H1 (cell line): ENCODE measurements around the gene C3orf18. TPM values are rescaled to one million over a fixed set of nuclear protein-coding genes. Genes with fewer than 3 reads are reported as not detected.
A peak's percentile ranks its signal among the peaks of the same experiment; 100 is the strongest.
"Not testable (repeated sequence)": the region's sequence is repeated elsewhere in the genome, so short reads cannot be mapped to it uniquely, and the experiment has no call there.

ENCODE experiments used
- CTCF ChIA-PET: fragments of 300-600 bp; sonication (Branson Sonifier 250); formaldehyde crosslinking; loops from one replicate; lab custom pipeline; 2021; ENCODE audit not compliant: partially characterized antibody; lab: Charles Lee
- POLR2A ChIA-PET: fragments of 300-600 bp; sonication (Branson Sonifier 250); formaldehyde crosslinking; loops from one replicate; lab custom pipeline; 2021; ENCODE audit warnings: inconsistent platforms; ENCODE audit not compliant: partially characterized antibody; lab: Charles Lee
- DNase-seq, 2 experiments: peaks; one replicate each; pipeline versions ENCODE4 v3.0.0 to v3.0.0-alpha.2; 2010 to 2022; ENCODE audit warnings: low spot score in 2 of 2, low read depth in 1 of 2, mixed read lengths in 1 of 2
- FAIRE-seq: peaks from 2 replicates; lab custom pipeline; 2011; peaks lifted over from hg19 to GRCh38; lab: Jason Lieb, UNC
- H2AFZ ChIP-seq: 2 replicates; pipeline ENCODE4 v1.8.1; 2012; ENCODE audit warnings: low read length, inconsistent platforms
- H2AK5ac ChIP-seq: 2 replicates; pipeline ENCODE4 v1.6.1; 2013; ENCODE audit warnings: low read depth, low read length
- H2BK120ac ChIP-seq: replicated peaks from 2 replicates; pipeline ENCODE3; 2013; ENCODE audit warnings: low read depth, low read length, inconsistent platforms
- H2BK12ac ChIP-seq: 2 replicates; pipeline ENCODE4 v1.6.1; 2013; ENCODE audit warnings: low read depth, low read length
- H2BK15ac ChIP-seq: 2 replicates; pipeline ENCODE4 v1.6.1; 2013; ENCODE audit warnings: low read length
- H2BK20ac ChIP-seq: 2 replicates; pipeline ENCODE4 v1.6.1; 2013; ENCODE audit warnings: low read length
- H2BK5ac ChIP-seq: 2 replicates; pipeline ENCODE4 v1.6.1; 2013; ENCODE audit warnings: low read depth, low read length
- H3K14ac ChIP-seq: 2 replicates; pipeline ENCODE4 v1.6.1; 2013; ENCODE audit warnings: inconsistent platforms; ENCODE audit not compliant: insufficient read length
- H3K18ac ChIP-seq: 2 replicates; pipeline ENCODE4 v1.6.1; 2013; ENCODE audit warnings: low read length; ENCODE audit errors: extremely low read depth
- H3K23ac ChIP-seq: 2 replicates; pipeline ENCODE4 v1.6.1; 2013; ENCODE audit warnings: inconsistent platforms; ENCODE audit not compliant: insufficient read length
- H3K23me2 ChIP-seq: 2 replicates; pipeline ENCODE4 v1.6.1; 2013; ENCODE audit warnings: low read depth, low read length
- H3K27ac ChIP-seq: 2 replicates; pipeline ENCODE4 v1.6.1; 2011; ENCODE audit warnings: low read depth, low read length, inconsistent platforms
- H3K27me3 ChIP-seq, 4 experiments: replicated peaks in 1 of 4; 1 replicate in 1 of 4; 2 replicates in 3 of 4; pipeline versions ENCODE4 v1.6.1 to v1.8.1; 2011 to 2013; ENCODE audit warnings: low read length in 3 of 4, mild to moderate bottlenecking in 3 of 4, inconsistent platforms in 2 of 4, mixed read lengths in 2 of 4, moderate library complexity in 1 of 4; ENCODE audit not compliant: control insufficient read depth in 3 of 4, insufficient read depth in 3 of 4; ENCODE audit errors: extremely low read depth in 1 of 4
- H3K36me3 ChIP-seq, 4 experiments: 2 replicates each; pipeline versions ENCODE4 v1.6.1 to v1.8.1; 2011 to 2013; ENCODE audit warnings: mild to moderate bottlenecking in 4 of 4, low read length in 3 of 4, moderate library complexity in 2 of 4, control low read depth in 1 of 4, inconsistent platforms in 1 of 4; ENCODE audit not compliant: insufficient read depth in 4 of 4, control insufficient read depth in 2 of 4
- H3K4ac ChIP-seq: replicated peaks from 2 replicates; pipeline ENCODE3; 2013; ENCODE audit warnings: low read length, low read depth, mixed read lengths, inconsistent platforms; ENCODE audit not compliant: insufficient read length
- H3K4me1 ChIP-seq, 4 experiments: replicated peaks in 1 of 4; 1 replicate in 1 of 4; 2 replicates in 3 of 4; pipeline versions ENCODE4 v1.6.1 to v1.8.1; 2011 to 2013; ENCODE audit warnings: low read length in 3 of 4, inconsistent platforms in 2 of 4, mixed read lengths in 1 of 4; ENCODE audit not compliant: insufficient read depth in 4 of 4, control insufficient read depth in 3 of 4
- H3K4me2 ChIP-seq, 2 experiments: 2 replicates each; pipeline versions ENCODE4 v1.6.1 to v1.8.1; 2011 to 2013; ENCODE audit warnings: low read depth in 2 of 2, low read length in 2 of 2, control low read depth in 1 of 2, inconsistent platforms in 1 of 2, mild to moderate bottlenecking in 1 of 2; ENCODE audit not compliant: insufficient read depth in 1 of 2
- H3K4me3 ChIP-seq, 4 experiments: fragments of 200-600, 300-600 bp in 1 of 4; sonication (generic), shearing (Covaris generic), sonication (Bioruptor Twin) in 1 of 4; 2 replicates each; pipeline versions ENCODE4 v1.5.1 to v1.8.1; 2011 to 2016; ENCODE audit warnings: low read length in 4 of 4, low read depth in 3 of 4, control low read depth in 2 of 4, inconsistent platforms in 2 of 4, mild to moderate bottlenecking in 2 of 4, mixed read lengths in 1 of 4, moderate library complexity in 1 of 4; ENCODE audit not compliant: insufficient read depth in 2 of 4; ENCODE audit errors: extremely low read depth in 1 of 4
- H3K56ac ChIP-seq: replicated peaks from 2 replicates; pipeline ENCODE3; 2013; ENCODE audit warnings: low read depth, mild to moderate bottlenecking, mixed read lengths, low read length, inconsistent platforms; ENCODE audit not compliant: insufficient read length
- H3K79me1 ChIP-seq: 2 replicates; pipeline ENCODE4 v1.6.1; 2013; ENCODE audit warnings: low read depth, low read length, control low read depth
- H3K79me2 ChIP-seq, 2 experiments: 2 replicates each; pipeline versions ENCODE4 v1.6.1 to v1.8.1; 2012 to 2013; ENCODE audit warnings: low read length in 2 of 2, mild to moderate bottlenecking in 2 of 2, inconsistent platforms in 1 of 2; ENCODE audit not compliant: insufficient read depth in 2 of 2, control insufficient read depth in 1 of 2
- H3K9ac ChIP-seq, 4 experiments: replicated peaks in 1 of 4; 1 replicate in 1 of 4; 2 replicates in 3 of 4; pipeline versions ENCODE4 v1.6.1 to v1.8.1; 2011 to 2013; ENCODE audit warnings: low read depth in 3 of 4, low read length in 3 of 4, control low read depth in 2 of 4, mild to moderate bottlenecking in 2 of 4, moderate library complexity in 2 of 4, inconsistent platforms in 1 of 4; ENCODE audit errors: extremely low read depth in 1 of 4
- H3K9me3 ChIP-seq, 2 experiments: 2 replicates each; pipeline versions ENCODE4 v1.6.1 to v1.8.1; 2012 to 2013; ENCODE audit warnings: mild to moderate bottlenecking in 2 of 2, moderate library complexity in 2 of 2, control low read depth in 1 of 2, inconsistent platforms in 1 of 2, low read depth in 1 of 2, low read length in 1 of 2, mixed read lengths in 1 of 2; ENCODE audit not compliant: insufficient read depth in 2 of 2
- H4K20me1 ChIP-seq, 2 experiments: replicated peaks in 1 of 2; 2 replicates each; pipeline versions ENCODE3 to v1.8.1; 2011 to 2013; ENCODE audit warnings: inconsistent platforms in 2 of 2, low read length in 2 of 2, mild to moderate bottlenecking in 1 of 2; ENCODE audit not compliant: insufficient read depth in 2 of 2, control insufficient read depth in 1 of 2
- H4K5ac ChIP-seq: 2 replicates; pipeline ENCODE4 v1.6.1; 2013; ENCODE audit warnings: low read length, low read depth, mixed read lengths, inconsistent platforms; ENCODE audit not compliant: insufficient read length
- H4K8ac ChIP-seq: 2 replicates; pipeline ENCODE4 v1.8.0; 2013; ENCODE audit warnings: mild to moderate bottlenecking, moderate library complexity, low read length, inconsistent platforms; ENCODE audit not compliant: insufficient read depth; ENCODE audit errors: extremely low read depth
- H4K91ac ChIP-seq: replicated peaks from 2 replicates; pipeline ENCODE3; 2013; ENCODE audit warnings: low read length, mixed read lengths, inconsistent platforms; ENCODE audit not compliant: insufficient read length
- CBX8 ChIP-seq: fragments of 300-800, 300-1000 bp; sonication (generic); IDR thresholded peaks from 2 replicates; pipeline ENCODE4 v1.7.1; 2016; ENCODE audit warnings: low read depth, low read length, borderline replicate concordance
- RNF2 ChIP-seq: fragments of 200-900, 300-1000 bp; sonication (generic); IDR thresholded peaks from 2 replicates; pipeline ENCODE4 v1.7.1; 2016; ENCODE audit warnings: borderline replicate concordance, low read depth, mild to moderate bottlenecking, antibody characterized with exemption, low read length; ENCODE audit not compliant: poor library complexity, severe bottlenecking; ENCODE audit errors: missing control alignments
- SIN3A ChIP-seq, 2 experiments: IDR thresholded peaks in 1 of 2; conservative IDR thresholded peaks in 1 of 2; 2 replicates each; pipeline ENCODE4 v1.6.1; 2011 to 2012; ENCODE audit warnings: low read length in 2 of 2, improper control_type of control experiment in 1 of 2, low read depth in 1 of 2, mild to moderate bottlenecking in 1 of 2
- TEAD4 ChIP-seq: IDR thresholded peaks from 2 replicates; pipeline ENCODE4 v1.6.1; 2012; ENCODE audit warnings: low read depth, low read length, inconsistent platforms, mixed read lengths
- WGBS, 2 experiments: shearing (Covaris generic) in 1 of 2; methylation state at CpG; one replicate each; pipeline versions ENCODE4 v1.1.6 to v1.1.7; 2013 to 2015; ENCODE audit warnings: low lambda C conversion rate in 2 of 2, mixed read lengths in 2 of 2, inconsistent platforms in 1 of 2, low coverage in 1 of 2, missing lambda C conversion rate in 1 of 2; ENCODE audit not compliant: insufficient replicate concordance in 2 of 2, insufficient coverage in 1 of 2, insufficient read length in 1 of 2; ENCODE audit errors: extremely low coverage in 1 of 2, missing lambda C conversion rate in 1 of 2; 5-methylcytosine and 5-hydroxymethylcytosine counted together
- polyA plus RNA-seq, 7 experiments: library from polyadenylated mRNA; depleted of rRNA in 3 of 7; stranded (reverse) in 5 of 7; unstranded in 2 of 7; fragments of >200 nt in 5 of 7; fragments of 200-250 nt in 2 of 7; gene quantifications; 1 replicate in 5 of 7; 2 replicates in 1 of 7; 4 replicates in 1 of 7; pipeline versions ENCODE4 v1.2.1 to v1.2.3, GENCODE V29; 2011 to 2013; ENCODE audit warnings: missing spikeins in 2 of 7, mixed read lengths in 2 of 7
- total RNA-seq: library from RNA; stranded (reverse); fragmentation: NEBNext Ultra II Directional; extraction: Animal tissue kit (Norgen Biotek cat#: 25700); gene quantifications from 2 replicates; pipeline ENCODE4 v1.2.1, GENCODE V29; 2021
- TF ChIP-seq, protein P1 (sequence below): IDR thresholded peaks from 2 replicates; pipeline ENCODE4 v1.6.1; 2011; ENCODE audit warnings: low read depth, mild to moderate bottlenecking, low read length; ENCODE audit not compliant: insufficient read depth

Gene C3orf18
- total and polyA plus RNA-seq, 2 of the 8 experiments (the other 6 are each of a cell fraction or from before 2014, with no cell fraction given) = 7.5 to 15.0 TPM

DNA sequence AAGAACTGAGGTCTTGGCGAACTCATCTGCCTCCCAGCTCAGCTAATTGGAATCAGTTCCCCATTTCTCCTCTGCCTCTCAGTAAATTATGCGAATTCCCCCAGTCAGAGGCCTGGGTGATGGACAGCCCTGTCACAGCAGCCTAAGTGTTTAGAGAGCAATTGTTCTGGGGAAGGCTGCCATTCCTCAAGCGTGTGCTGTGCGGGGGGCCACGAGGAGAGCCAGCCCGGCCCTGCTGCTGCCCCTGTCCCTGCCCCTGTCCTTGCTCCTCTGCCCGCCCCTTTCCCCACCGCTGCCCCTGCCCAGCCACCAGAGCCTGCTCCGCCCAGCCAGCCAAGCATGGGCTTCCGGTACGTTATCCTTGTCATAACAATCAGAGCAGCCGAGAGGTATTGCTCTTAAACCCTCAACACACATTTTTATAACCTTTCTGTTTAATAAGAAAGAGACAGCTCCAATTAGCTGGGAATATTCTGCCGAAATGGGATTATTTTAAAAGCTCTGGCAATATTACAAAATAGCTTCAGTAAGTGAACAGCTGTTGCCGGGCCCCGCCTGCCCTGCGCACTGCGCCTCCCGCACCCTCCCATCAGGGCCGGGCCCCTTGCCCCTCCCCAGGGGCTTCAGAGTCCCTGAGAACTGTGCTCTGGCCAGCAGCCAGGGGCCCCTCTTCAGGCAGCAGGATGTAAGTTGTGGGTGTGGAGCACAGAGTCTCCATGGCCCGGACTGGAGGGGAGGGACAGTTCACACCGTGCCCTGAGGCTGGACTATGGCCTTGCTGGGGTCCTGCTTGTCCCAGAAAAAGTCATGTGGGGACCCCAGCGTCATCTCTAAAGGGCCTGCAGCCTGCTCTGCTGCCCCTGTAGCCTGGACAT is 51.7 kb downstream of the C3orf18 start (continued):
- no peak for TF ChIP-seq RNF2
- no peak for TF ChIP-seq TEAD4
- no peak for TF ChIP-seq CBX8
- TF ChIP-seq, protein P1, sequence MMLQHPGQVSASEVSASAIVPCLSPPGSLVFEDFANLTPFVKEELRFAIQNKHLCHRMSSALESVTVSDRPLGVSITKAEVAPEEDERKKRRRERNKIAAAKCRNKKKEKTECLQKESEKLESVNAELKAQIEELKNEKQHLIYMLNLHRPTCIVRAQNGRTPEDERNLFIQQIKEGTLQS = no peak
- TF ChIP-seq SIN3A (conservative IDR thresholded peaks at IDR 0.05 in 1 of 2, IDR thresholded peaks at IDR 0.05 in 1 of 2; ENCODE audit: low read depth in 1 of 2, low read length in 2 of 2) = peak in 1 of 2 experiments; percentile 17; a peak in 1 of 4 replicates
- TF ChIP-seq, all 59 proteins: peak for 12

- FAIRE-seq, H2BK120ac ChIP-seq, H3K56ac ChIP-seq, H3K4me3 ChIP-seq, H3K36me3 ChIP-seq, H3K79me2 ChIP-seq, H3K4ac ChIP-seq, H2AFZ ChIP-seq, H2BK5ac ChIP-seq, H4K20me1 ChIP-seq, H3K9ac ChIP-seq, H3K9me3 ChIP-seq, POLR2A ChIA-PET, H3K27me3 ChIP-seq, H3K27ac ChIP-seq, H4K5ac ChIP-seq, H3K23me2 ChIP-seq, H2BK20ac ChIP-seq, H3K23ac ChIP-seq, H4K8ac ChIP-seq, H4K91ac ChIP-seq, H3K14ac ChIP-seq, H2AK5ac ChIP-seq, DNase-seq, H3K4me2 ChIP-seq, H3K79me1 ChIP-seq, H2BK12ac ChIP-seq: not testable (repeated sequence)
- Histone ChIP-seq H3K18ac (0 out of 2 replicates have a peak overlapping the region, but pooled peaks have one; percentile 36), H3K4me1 (peaks cover 0 to 30% (median 24%) of the 10 kb centered on the region in 4 experiments; a peak in 6 of 7 replicates), H2BK15ac (0 out of 2 replicates have a peak overlapping the region, but pooled peaks have one; percentile 46)
- 90% methylated on average over 8 of the region's 8 CpGs; no CpG with 5 or more reads in 1 of the 2 experiments for WGBS, 2 experiments
- CTCF ChIA-PET = interaction anchor here (0.7 to 12.6 kb wide), 7 partner anchors 10 to 77 kb away, joined by 3 to 83 read pairs (median 4); no protein-coding TSS in a partner anchor
Observed at GRCh38 chr3:50512908-50513307, 54.6 kb downstream of the C3orf18 start.
